ENCODE results near the gene CCDC92.
A peak's percentile ranks its signal among the peaks of the same experiment; 100 is the strongest.

Gene CCDC92

DNA sequence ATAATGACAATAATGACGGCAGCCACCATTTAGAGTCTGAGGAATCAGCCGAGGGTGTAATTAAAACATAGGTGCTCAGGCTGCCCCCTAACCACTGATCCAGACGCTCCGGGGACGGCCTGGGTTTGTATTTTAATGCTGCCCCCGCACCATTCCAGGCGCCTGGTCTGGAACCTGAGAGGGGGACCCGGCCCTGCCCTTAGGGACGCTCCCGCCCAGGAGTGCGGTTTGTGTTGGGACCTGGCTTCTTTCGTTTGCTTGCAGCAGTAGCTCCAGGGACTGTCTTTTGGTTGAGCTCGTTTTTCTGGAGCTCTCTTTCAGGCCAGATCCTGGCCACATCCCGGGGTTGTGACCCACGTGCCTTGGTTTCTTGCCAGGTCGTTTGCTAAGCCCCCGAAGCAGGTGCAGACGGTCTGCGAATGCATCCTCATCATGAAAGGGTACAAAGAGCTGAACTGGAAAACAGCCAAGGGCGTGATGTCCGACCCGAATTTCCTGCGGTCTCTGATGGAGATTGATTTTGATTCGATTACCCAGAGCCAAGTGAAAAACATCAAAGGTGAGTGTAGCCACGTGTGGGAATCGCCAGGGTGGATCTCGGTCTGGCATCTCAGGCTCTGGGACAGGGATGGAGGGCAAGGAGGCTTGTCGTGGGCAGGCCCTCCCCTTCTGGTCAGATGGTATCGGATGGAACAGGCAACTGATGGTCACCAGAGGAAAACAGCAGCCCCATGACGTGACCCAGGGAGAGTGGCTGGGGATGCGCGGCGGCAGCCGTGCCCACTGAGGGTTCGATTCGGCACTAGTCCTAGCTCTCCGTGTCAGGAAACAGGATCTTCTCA, 63.5 kb downstream of the CCDC92 start:
- no peak for DNase-seq (ENCODE audit: low read depth)

GRCh38 chr12:123907726-123908476, 64.7 kb downstream of the CCDC92 start:
- no peak for DNase-seq (ENCODE audit: low read depth)

- no peak for DNase-seq (ENCODE audit: low read depth)
These were observed 65.8 kb downstream of the CCDC92 start for GRCh38 chr12:123906711-123907420.

- DNase-seq (ENCODE audit: low read depth): peak; percentile 42
These were observed 67.2 kb downstream of the CCDC92 start for GRCh38 chr12:123905319-123905925.

GRCh38 chr12:123903301-123904065, 69.1 kb downstream of the CCDC92 start:
- no peak for DNase-seq (ENCODE audit: low read depth)

GRCh38 chr12:123902821-123903220, 69.8 kb downstream of the CCDC92 start:
- DNase-seq (ENCODE audit: low read depth): no peak

GRCh38 chr12:123900871-123901376, 71.7 kb downstream of the CCDC92 start:
- DNase-seq (ENCODE audit: low read depth): no peak

DNA sequence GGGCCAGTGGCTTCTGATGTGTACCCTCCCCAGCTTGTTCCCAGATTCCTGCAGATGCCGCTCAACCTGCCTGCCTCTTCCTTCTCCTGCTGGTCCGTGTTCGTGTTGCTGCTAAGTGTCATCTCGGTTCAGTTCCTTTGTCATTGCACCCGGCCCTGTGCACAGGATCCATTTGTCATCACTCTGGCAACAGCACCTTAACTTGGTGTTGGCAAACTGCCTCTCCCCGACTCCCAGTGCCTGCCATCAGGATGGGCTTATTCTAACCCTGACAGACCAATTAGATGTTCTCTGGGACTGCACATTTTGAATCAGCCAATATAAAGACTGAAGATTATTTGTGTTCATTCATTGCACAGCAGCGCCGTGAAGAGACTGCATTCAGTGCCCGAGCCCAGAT, 73.3 kb downstream of the CCDC92 start:
- DNase-seq (ENCODE audit: low read depth): no peak

DNA sequence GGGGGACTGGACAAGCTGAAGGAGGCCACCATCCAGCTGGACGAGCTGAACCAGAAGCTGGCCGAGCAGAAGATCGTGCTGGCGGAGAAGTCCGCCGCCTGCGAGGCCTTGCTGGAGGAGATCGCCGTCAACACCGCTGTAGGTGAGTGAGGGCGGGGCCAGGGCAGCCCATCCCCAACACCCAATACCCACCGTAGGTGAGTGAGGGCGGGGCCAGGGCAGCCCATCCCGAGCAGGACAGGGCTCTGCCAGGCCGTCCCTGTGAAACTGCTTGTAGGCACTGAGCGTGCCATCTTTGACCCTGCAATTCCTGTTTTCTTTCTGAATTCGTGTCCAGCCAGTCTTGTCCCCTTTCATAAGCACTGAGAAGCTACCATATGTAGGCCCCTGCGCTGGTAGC, 74.0 kb downstream of the CCDC92 start:
- DNase-seq (ENCODE audit: low read depth): no peak

DNA sequence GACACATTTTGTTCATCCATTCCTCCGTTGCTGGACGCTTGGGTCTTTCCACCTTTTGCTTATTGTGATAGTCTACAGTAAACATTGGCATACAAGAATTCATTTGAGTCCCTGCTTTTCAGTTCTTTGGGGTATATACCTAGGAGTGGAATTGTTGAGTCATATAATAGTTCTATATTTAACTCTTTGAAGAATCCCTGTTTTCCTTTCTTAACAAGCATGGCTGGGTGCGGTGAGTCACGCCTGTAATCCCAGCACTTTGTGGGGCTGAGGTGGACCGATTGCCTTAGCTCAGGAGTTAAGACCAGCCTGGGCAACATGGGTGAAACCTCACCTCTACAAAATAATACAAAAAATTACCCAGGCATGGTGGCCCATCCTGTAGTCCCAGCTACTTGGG, 75.4 kb downstream of the CCDC92 start:
- no peak for DNase-seq (ENCODE audit: low read depth)

GRCh38 chr12:123896767-123897166, 75.9 kb downstream of the CCDC92 start:
- DNase-seq (ENCODE audit: low read depth): no peak

DNA sequence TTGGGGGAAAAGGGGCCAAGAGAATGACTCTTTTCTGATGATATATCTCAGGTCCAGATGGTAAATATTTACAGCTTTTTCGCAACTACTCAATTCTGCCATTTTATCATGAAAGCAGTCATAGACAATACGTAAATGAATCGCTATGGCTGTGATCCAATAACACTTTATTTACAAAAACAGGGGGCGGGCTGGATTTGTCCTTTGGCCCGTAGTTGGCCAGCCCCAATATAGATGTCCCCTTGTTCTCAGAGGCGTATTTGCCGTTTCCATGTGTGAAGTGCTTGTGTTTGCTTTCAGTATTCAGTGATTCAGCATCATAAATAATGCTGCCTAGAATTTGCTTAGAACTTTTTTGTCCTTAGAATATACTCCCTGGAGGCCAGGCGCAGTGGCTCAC, 77.2 kb downstream of the CCDC92 start:
- DNase-seq (ENCODE audit: low read depth): no peak

DNA sequence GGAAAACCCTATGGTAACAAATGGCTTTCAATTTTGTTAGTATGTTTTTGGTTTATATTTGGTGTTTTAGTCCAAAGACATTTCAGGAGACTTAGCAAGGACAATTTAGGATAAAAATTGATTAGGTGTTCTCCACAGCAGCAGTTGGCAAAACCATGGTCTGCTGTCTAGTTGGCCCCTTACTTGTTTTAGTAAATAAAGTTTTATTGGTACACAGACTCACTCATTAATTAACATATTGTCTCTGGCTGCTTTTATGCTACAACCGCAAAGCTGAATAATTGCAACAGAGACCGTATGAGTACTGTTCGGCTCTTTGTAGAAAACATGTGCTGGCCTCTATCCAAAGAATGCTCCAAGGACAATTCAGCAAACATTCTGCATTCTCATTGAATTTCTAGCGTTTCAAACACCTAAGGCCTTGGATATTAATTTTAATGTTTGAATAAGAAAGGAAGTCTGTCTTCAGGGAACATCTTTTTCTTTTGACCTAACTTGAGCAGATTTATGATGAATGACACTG, 77.7 kb downstream of the CCDC92 start:
- DNase-seq (ENCODE audit: low read depth): no peak

GRCh38 chr12:123893276-123893675, 79.4 kb downstream of the CCDC92 start:
- DNase-seq (ENCODE audit: low read depth): no peak

GRCh38 chr12:123892853-123893252, 79.8 kb downstream of the CCDC92 start:
- DNase-seq (ENCODE audit: low read depth): no peak

GRCh38 chr12:123892180-123892559, 80.5 kb downstream of the CCDC92 start:
- no peak for DNase-seq (ENCODE audit: low read depth)

DNA sequence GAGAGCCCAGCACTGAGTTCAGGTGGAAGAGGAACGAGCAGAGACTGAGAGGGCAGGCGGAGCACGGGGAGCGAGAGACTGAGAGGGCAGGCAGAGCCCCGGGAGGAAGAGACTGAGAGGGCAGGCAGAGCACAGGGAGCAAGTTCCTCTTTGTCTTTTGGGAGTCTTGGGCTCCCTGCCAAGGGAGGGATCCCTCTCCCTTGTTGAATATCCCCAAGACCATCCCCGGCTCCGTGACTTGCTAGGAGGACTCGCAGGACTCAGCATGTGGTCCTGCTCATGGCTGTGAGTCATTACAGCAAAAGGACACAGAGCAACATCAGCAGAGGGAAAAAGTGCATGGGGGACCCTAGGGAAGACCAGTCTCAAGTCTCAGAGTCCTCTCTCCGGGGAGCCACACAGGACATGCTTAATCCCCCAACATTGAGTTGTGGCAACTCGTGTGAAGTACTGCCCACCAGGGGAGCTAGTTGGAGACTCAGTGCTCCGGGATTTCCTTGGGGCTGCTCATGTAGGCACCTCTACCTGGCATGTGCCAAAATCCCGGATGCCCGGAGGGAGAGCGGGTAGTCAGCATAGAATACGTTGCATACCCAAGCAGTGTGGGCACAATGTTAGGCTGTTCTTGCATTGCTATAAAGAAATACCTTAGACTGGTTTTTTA, 81.0 kb downstream of the CCDC92 start:
- DNase-seq (ENCODE audit: low read depth): no peak

- no peak for DNase-seq (ENCODE audit: low read depth)
These were observed 81.6 kb downstream of the CCDC92 start for GRCh38 chr12:123891011-123891410.

DNA sequence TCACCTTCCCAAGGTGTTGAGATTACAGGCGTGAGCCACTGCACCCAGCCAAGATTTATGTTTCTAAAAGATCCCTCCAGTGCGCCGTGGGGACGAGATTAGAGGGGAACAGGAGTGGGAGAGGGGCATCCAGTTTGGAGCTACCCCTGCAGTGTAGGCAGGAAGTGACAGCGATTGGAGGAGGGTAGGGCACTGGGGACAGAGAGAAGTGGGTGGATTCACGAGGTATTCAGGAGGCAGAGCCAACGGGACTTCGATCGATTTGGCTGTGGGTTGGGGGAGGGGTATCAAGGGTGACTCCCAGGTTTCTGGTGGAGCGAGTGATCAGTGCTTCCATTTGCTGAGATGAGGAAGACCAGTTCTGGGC, 82.1 kb downstream of the CCDC92 start:
- DNase-seq (ENCODE audit: low read depth): no peak

- no peak for DNase-seq (ENCODE audit: low read depth)
These were observed 82.6 kb downstream of the CCDC92 start for GRCh38 chr12:123889848-123890535.

Measured in HS-27A (cell line).